Pancreas (tissue), 10 donors: ENCODE results near the gene OCA2. TPM values are rescaled to one million over a fixed set of nuclear protein-coding genes. Genes with fewer than 3 reads are reported as not detected.

ENCODE experiments used
- ATAC-seq, 4 donors: fragments of 200-7000 bp; cut with Tn5 transposase; one replicate each; pipeline versions ENCODE4 v1.8.0 to v1.9.1; 2020; ENCODE audit warnings: mild to moderate bottlenecking in 4 of 4, moderate library complexity in 4 of 4
- DNase-seq, 6 donors: peaks; one replicate each; pipeline ENCODE4 v3.0.0-alpha.2; 2020
- FAIRE-seq: peaks from 2 replicates; lab custom pipeline; 2012; peaks lifted over from hg19 to GRCh38; lab: Jason Lieb, UNC
- H3K27ac ChIP-seq, 4 donors: fragments of 200-600 bp; sonication (generic); 1 replicate in 3 of 4; 2 replicates in 1 of 4; pipeline versions ENCODE4 v1.5.0 to v1.8.0; 2020
- H3K27me3 ChIP-seq, 4 donors: fragments of 200-600 bp; one replicate each; pipeline ENCODE4 v1.8.0; 2021
- H3K36me3 ChIP-seq, 3 donors: fragments of 200-600 bp; sonication (generic) in 1 of 3; one replicate each; pipeline versions ENCODE4 v1.5.0 to v1.8.0; 2020 to 2021
- H3K4me1 ChIP-seq, 3 donors: fragments of 200-600 bp; one replicate each; pipeline ENCODE4 v1.8.0; 2021
- H3K4me3 ChIP-seq, 4 donors: fragments of 200-600 bp; sonication (generic) in 2 of 4; one replicate each; pipeline versions ENCODE4 v1.5.0 to v1.8.0; 2020 to 2021
- H3K9me3 ChIP-seq, 4 donors: fragments of 200-600 bp; one replicate each; pipeline ENCODE4 v1.8.0; 2021
- WGBS, 2 donors: extraction: QIAGEN DNeasy Blood & Tissue Kit; methylation state at CpG; one replicate each; pipeline ENCODE4 v1.1.7; 2013; 5-methylcytosine and 5-hydroxymethylcytosine counted together
- intact Hi-C, 3 donors: fragments of 100-400 bp; cut with DNase I; formaldehyde crosslinking; loops; one replicate each; pipeline versions ENCODE4 v1.11.1 to v1.14.2; 2022
- polyA plus RNA-seq, 2 donors: library from polyadenylated mRNA; stranded (reverse); fragments of 200-250 nt; gene quantifications; one replicate each; pipeline ENCODE4 v1.2.3, GENCODE V29; 2013
- total RNA-seq, 6 donors: library from RNA; stranded (reverse); fragmentation: NEBNext Ultra II Directional in 4 of 6; extraction: Animal tissue kit (Norgen Biotek cat#: 25700) in 4 of 6; gene quantifications; one replicate each; pipeline versions ENCODE4 v1.2.1 to v1.2.4, GENCODE V29; 2021 to 2023
- TF ChIP-seq, protein P1 (sequence below), 4 donors: fragments of 200-600 bp; sonication (generic) in 3 of 4; IDR thresholded peaks; one replicate each; pipeline versions ENCODE4 v1.5.0 to v1.8.0; 2021; ENCODE audit warnings: antibody characterized with exemption in 4 of 4
- donor health status: healthy with polysubstance abuse.
- donor health status: DM: no; HTN: no; CAD: no; lungs with moderate emphysema.
- donor health status: DM: no; HTN: no; CAD: no.
- donor health status: control.
- donor health status: control.
- donor health status: Bipolar disorder and iron deficiency.
- donor health status: DM: yes; HTN: yes; CAD: no.
- donor health status: DM: no; HTN: no; CAD: no.
- donor health status: DM: no; HTN: no; CAD: no.
- donor health status: DM: yes; HTN: yes; CAD: no.

OCA2 gene
- total and polyA plus RNA-seq, 8 donors, result 0.12 to 0.31 (median 0.18) TPM; not detected in 4

DNA sequence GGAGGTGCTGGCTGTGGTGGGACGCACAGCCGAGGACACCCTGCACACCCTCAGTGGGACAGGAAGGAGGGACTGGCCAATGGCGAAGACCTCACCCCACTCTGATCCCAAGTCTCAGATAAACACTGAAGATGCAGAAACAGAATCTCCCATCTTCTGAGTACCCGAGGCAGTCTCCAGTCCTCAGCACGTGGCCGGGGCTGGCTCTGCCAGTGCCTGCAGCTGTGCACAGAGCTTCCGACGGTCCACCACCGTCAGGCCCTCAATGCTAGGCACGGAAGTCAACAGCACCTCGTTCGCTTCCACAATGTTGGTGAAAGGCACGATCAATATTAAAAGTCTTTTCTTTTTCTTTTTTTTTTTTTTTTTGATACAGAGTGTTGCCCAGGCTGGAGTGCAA lies 16.8 kb upstream of the OCA2 start:
- H3K4me3 ChIP-seq, result no peak overlapping the region
- H3K27ac ChIP-seq, result no peak overlapping the region
- intact Hi-C loops, result no loop called here
- ATAC-seq (no peak), FAIRE-seq (no peak), DNase-seq (no peak)
- peaks cover 0 to 35% (median 6%) of the 10 kb centered on the region in 3 donors for H3K36me3 ChIP-seq
- no peaks in the 10 kb centered on the region for H3K9me3 ChIP-seq
- no peaks in the 10 kb centered on the region for H3K27me3 ChIP-seq
- no peaks in the 10 kb centered on the region for H3K4me1 ChIP-seq
- 85 to 87% methylated on average over 13 of the region's 13 CpGs for WGBS, 2 donors
- TF ChIP-seq, protein P1, sequence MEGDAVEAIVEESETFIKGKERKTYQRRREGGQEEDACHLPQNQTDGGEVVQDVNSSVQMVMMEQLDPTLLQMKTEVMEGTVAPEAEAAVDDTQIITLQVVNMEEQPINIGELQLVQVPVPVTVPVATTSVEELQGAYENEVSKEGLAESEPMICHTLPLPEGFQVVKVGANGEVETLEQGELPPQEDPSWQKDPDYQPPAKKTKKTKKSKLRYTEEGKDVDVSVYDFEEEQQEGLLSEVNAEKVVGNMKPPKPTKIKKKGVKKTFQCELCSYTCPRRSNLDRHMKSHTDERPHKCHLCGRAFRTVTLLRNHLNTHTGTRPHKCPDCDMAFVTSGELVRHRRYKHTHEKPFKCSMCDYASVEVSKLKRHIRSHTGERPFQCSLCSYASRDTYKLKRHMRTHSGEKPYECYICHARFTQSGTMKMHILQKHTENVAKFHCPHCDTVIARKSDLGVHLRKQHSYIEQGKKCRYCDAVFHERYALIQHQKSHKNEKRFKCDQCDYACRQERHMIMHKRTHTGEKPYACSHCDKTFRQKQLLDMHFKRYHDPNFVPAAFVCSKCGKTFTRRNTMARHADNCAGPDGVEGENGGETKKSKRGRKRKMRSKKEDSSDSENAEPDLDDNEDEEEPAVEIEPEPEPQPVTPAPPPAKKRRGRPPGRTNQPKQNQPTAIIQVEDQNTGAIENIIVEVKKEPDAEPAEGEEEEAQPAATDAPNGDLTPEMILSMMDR (IDR thresholded peaks at IDR 0.05), result no peak

GRCh38 chr15:28114721-28115622 lies 15.9 kb upstream of the OCA2 start:
- Histone ChIP-seq H3K4me1 (no peaks in the 10 kb centered on the region), H3K4me3 (no peak overlapping the region), H3K27me3 (no peaks in the 10 kb centered on the region), H3K36me3 (peaks cover 0 to 35% (median 3%) of the 10 kb centered on the region in 3 donors), H3K27ac (no peak overlapping the region), H3K9me3 (no peaks in the 10 kb centered on the region)
- no peak for ATAC-seq
- peak in 1 of 6 donors; percentile 65 for DNase-seq
- TF ChIP-seq, protein P1 (IDR thresholded peaks at IDR 0.05), result no peak
- intact Hi-C loops, result no loop called here
- FAIRE-seq, result no peak
- WGBS, 2 donors, result 93 to 94% methylated on average over 23 of the region's 23 CpGs

GRCh38 chr15:28114114-28114455 lies 15.0 kb upstream of the OCA2 start:
- no peak for FAIRE-seq
- TF ChIP-seq, protein P1 (IDR thresholded peaks at IDR 0.05), result no peak
- ATAC-seq, result no peak
- no peak for DNase-seq
- Histone ChIP-seq H3K4me1 (no peaks in the 10 kb centered on the region), H3K36me3 (peaks cover 0 to 35% (median 0%) of the 10 kb centered on the region in 3 donors), H3K9me3 (no peaks in the 10 kb centered on the region), H3K27ac (no peak overlapping the region), H3K4me3 (no peak overlapping the region), H3K27me3 (no peaks in the 10 kb centered on the region)
- WGBS, 2 donors, result 78 to 81% methylated on average over 4 of the region's 4 CpGs
- intact Hi-C loops, result no loop called here

- H3K27me3 ChIP-seq, result no peaks in the 10 kb centered on the region
- H3K9me3 ChIP-seq, result no peaks in the 10 kb centered on the region
- H3K36me3 ChIP-seq, result peaks cover 0 to 35% (median 0%) of the 10 kb centered on the region in 3 donors
- no peak overlapping the region for H3K27ac ChIP-seq
- no peaks in the 10 kb centered on the region for H3K4me1 ChIP-seq
- 95 to 97% methylated on average over 23 of the region's 23 CpGs for WGBS, 2 donors
- no peak overlapping the region for H3K4me3 ChIP-seq
- TF ChIP-seq, protein P1 (IDR thresholded peaks at IDR 0.05), result no peak
- intact Hi-C loops, result no loop called here
- DNase-seq (no peak), ATAC-seq (no peak), FAIRE-seq (no peak)
Measured at GRCh38 chr15:28113394-28114113, 14.4 kb upstream of the OCA2 start.
